ENCODE results near the gene CTSZ. TPM values are rescaled to one million over a fixed set of nuclear protein-coding genes. Genes with fewer than 3 reads are reported as not detected.

The CTSZ gene
- total RNA-seq, 1 experiment from 2014 or later = 37.6 TPM

GRCh38 chr20:59006167-59006863 lies 739 bp downstream of the CTSZ start:
- H3K9me3 ChIP-seq (ENCODE audit: control insufficient read depth, low read depth, low read length) = no peaks in the 10 kb centered on the region

More at GRCh38 chr20:59006167-59006863, 739 bp downstream of the CTSZ start:
- no peak overlapping the region for H3K4ac ChIP-seq (ENCODE audit: low read depth, low read length)
- H3K9ac ChIP-seq (ENCODE audit: extremely low read depth, insufficient read length, low read length) = peak overlapping the region; percentile 21
- H2AK5ac ChIP-seq (ENCODE audit: insufficient read length, low read length) = no peak overlapping the region
- H3K4me1 ChIP-seq (ENCODE audit: insufficient read depth, low read length) = peaks cover 7% of the 10 kb centered on the region; the same call in 1 of the 2 replicates
- Mint-ChIP-seq H3K36me3 (ENCODE audit: insufficient read depth in 1 of 3, low read depth in 3 of 3) (peaks cover 0 to 11% (median 10%) of the 10 kb centered on the region in 3 experiments; a peak in 4 of 7 replicates), H3K27ac (no peak overlapping the region), H3K27me3 (ENCODE audit: low read depth) (peaks cover 30% of the 10 kb centered on the region), H3K9me3 (no peaks in the 10 kb centered on the region), H3K4me1 (peaks cover 24 to 25% of the 10 kb centered on the region in 2 experiments), H3K4me3 (peak overlapping the region; percentile 60 to 74)
- peaks cover 3% of the 10 kb centered on the region for H3K23me2 ChIP-seq (ENCODE audit: insufficient read length, low read depth, low read length, poor library complexity, severe bottlenecking)
- H4K20me1 ChIP-seq (ENCODE audit: control insufficient read depth, insufficient read depth, insufficient read length) = no peaks in the 10 kb centered on the region
- H3K27ac ChIP-seq (ENCODE audit: insufficient read length, low read depth, low read length) = no peak overlapping the region
- H2AFZ ChIP-seq (ENCODE audit: low read length) = no peak overlapping the region
- no peak overlapping the region for H2BK5ac ChIP-seq (ENCODE audit: insufficient read length, low read length)
- no peak overlapping the region for H2BK120ac ChIP-seq (ENCODE audit: low read depth, low read length, poor library complexity, severe bottlenecking)
- H2BK15ac ChIP-seq (ENCODE audit: low read depth, low read length) = no peak overlapping the region
- TF ChIP-seq, protein P1, sequence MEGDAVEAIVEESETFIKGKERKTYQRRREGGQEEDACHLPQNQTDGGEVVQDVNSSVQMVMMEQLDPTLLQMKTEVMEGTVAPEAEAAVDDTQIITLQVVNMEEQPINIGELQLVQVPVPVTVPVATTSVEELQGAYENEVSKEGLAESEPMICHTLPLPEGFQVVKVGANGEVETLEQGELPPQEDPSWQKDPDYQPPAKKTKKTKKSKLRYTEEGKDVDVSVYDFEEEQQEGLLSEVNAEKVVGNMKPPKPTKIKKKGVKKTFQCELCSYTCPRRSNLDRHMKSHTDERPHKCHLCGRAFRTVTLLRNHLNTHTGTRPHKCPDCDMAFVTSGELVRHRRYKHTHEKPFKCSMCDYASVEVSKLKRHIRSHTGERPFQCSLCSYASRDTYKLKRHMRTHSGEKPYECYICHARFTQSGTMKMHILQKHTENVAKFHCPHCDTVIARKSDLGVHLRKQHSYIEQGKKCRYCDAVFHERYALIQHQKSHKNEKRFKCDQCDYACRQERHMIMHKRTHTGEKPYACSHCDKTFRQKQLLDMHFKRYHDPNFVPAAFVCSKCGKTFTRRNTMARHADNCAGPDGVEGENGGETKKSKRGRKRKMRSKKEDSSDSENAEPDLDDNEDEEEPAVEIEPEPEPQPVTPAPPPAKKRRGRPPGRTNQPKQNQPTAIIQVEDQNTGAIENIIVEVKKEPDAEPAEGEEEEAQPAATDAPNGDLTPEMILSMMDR (conservative IDR thresholded peaks at IDR 0.05) = no peak
- no peak overlapping the region for H3K56ac ChIP-seq (ENCODE audit: insufficient read length, low read depth, low read length)
- no peak overlapping the region for H3K23ac ChIP-seq (ENCODE audit: insufficient read length, low read depth, low read length)
- peak overlapping the region; percentile 42 for H3K4me2 ChIP-seq (ENCODE audit: insufficient read depth, insufficient read length, low read length)
- no peak overlapping the region for H4K91ac ChIP-seq (ENCODE audit: insufficient read length, low read depth, low read length)
- H3K18ac ChIP-seq (ENCODE audit: insufficient read length, low read depth, low read length) = peak overlapping the region; percentile 46
- no peak overlapping the region for H4K5ac ChIP-seq (ENCODE audit: insufficient read length, low read depth, low read length)
- no peak overlapping the region for H2BK20ac ChIP-seq (ENCODE audit: low read depth, low read length, poor library complexity, severe bottlenecking)
- no peaks in the 10 kb centered on the region for H3K79me1 ChIP-seq (ENCODE audit: insufficient read depth, low read depth, low read length, poor library complexity, severe bottlenecking)
- no peak overlapping the region for H2BK12ac ChIP-seq (ENCODE audit: insufficient read length, low read depth, low read length)
- no peaks in the 10 kb centered on the region for H3K79me2 ChIP-seq (ENCODE audit: insufficient read depth, low read length)
- WGBS (ENCODE audit: extremely low coverage, insufficient read length, low lambda C conversion rate) = no CpG with 5 or more reads among the region's 29 CpGs
- no peak for DNase-seq
- no peak overlapping the region for H4K8ac ChIP-seq (replicated peaks; ENCODE audit: insufficient read length, low read depth, low read length)
- no peaks in the 10 kb centered on the region for H3K27me3 ChIP-seq (ENCODE audit: insufficient read depth, low read length)
- no peak overlapping the region for H3T11ph ChIP-seq (ENCODE audit: low read length)
- H3K14ac ChIP-seq (ENCODE audit: insufficient read depth, low read length) = peak overlapping the region; percentile 82; the same call in 1 of the 2 replicates

Measured in H9 (cell line).